Natural killer cell treated with Interleukin-12 subunit alpha and Interleukin-12 subunit beta and Interleukin-15 and Interleukin-18, amount 100 ng/mL, for 72 hours (primary cell): ENCODE data around the gene HIP1. TPM values are rescaled to one million over a fixed set of nuclear protein-coding genes. Genes with fewer than 3 reads are reported as not detected.
"Not testable (repeated sequence)": the region's sequence is repeated elsewhere in the genome, so short reads cannot be mapped to it uniquely, and the experiment has no call there.

Source experiments
- ATAC-seq, 2 donors: fragments of 150-1000 bp; cut with Tn5 transposase in 1 of 2; sonication (Bioruptor Pico), chemical (Tn5 transposase) in 1 of 2; 2 replicates each; pipeline ENCODE4 v1.10.0; 2021
- DNase-seq: peaks from one replicate; pipeline ENCODE4 v3.0.0; 2022; ENCODE audit warnings: low spot score
- H3K27ac Mint-ChIP-seq, 2 donors: 1 replicate in 1 of 2; 2 replicates in 1 of 2; pipeline ENCODE4 v1.8.0; 2022; ENCODE audit warnings: mixed read lengths in 2 of 2, mild to moderate bottlenecking in 1 of 2, moderate library complexity in 1 of 2
- H3K27me3 Mint-ChIP-seq, 2 donors: 1 replicate in 1 of 2; 2 replicates in 1 of 2; pipeline ENCODE4 v1.8.0; 2022; ENCODE audit warnings: mixed read lengths in 2 of 2
- H3K36me3 Mint-ChIP-seq: one replicate; pipeline ENCODE4 v1.8.0; 2022; ENCODE audit warnings: mixed read lengths
- H3K4me1 Mint-ChIP-seq, 2 donors: 1 replicate in 1 of 2; 2 replicates in 1 of 2; pipeline ENCODE4 v1.8.0; 2022; ENCODE audit warnings: low read depth in 2 of 2, mixed read lengths in 2 of 2, mild to moderate bottlenecking in 1 of 2
- H3K4me3 Mint-ChIP-seq: one replicate; pipeline ENCODE4 v1.8.0; 2022; ENCODE audit warnings: mixed read lengths
- H3K9me3 Mint-ChIP-seq: 2 replicates; pipeline ENCODE4 v1.8.0; 2022; ENCODE audit warnings: mixed read lengths
- total RNA-seq, 2 donors: library from RNA; stranded (reverse); gene quantifications; one replicate each; pipeline ENCODE4 v1.2.3, GENCODE V29; 2022

HIP1 gene
- total RNA-seq, 2 donors from 2014 or later = 13.5 to 22.0 TPM

DNA sequence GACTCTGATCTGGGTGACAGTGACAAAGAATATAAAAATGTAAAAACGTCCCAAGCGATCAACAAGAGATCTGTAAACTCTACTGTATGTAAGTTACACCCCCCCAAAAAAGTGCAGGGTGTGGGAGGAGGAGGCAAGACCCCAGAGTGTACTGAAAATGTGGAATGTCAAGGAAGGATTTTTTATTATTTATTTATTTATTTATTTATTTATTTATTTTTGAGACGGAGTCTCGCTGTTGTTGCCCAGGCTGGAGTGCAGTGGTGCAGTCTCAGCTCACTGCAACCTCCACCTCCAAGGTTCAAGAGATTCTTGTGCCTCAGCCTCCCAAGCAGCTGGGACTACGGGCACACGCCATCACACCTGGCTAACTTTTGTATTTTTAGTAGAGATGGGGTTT lies 181.9 kb downstream of the HIP1 start:
- H3K27me3 Mint-ChIP-seq, H3K36me3 Mint-ChIP-seq, H3K9me3 Mint-ChIP-seq, DNase-seq, ATAC-seq, H3K4me3 Mint-ChIP-seq, H3K27ac Mint-ChIP-seq, H3K4me1 Mint-ChIP-seq: not testable (repeated sequence)

GRCh38 chr7:75555736-75556135 lies 183.0 kb downstream of the HIP1 start:
- no peak overlapping the region for H3K27ac Mint-ChIP-seq
- DNase-seq (no peak), ATAC-seq (no peak)
- H3K36me3 Mint-ChIP-seq = peaks cover 6% of the 10 kb centered on the region
- H3K4me3 Mint-ChIP-seq = no peak overlapping the region
- H3K27me3 Mint-ChIP-seq = no peaks in the 10 kb centered on the region
- no peaks in the 10 kb centered on the region for H3K4me1 Mint-ChIP-seq
- no peaks in the 10 kb centered on the region for H3K9me3 Mint-ChIP-seq

DNA sequence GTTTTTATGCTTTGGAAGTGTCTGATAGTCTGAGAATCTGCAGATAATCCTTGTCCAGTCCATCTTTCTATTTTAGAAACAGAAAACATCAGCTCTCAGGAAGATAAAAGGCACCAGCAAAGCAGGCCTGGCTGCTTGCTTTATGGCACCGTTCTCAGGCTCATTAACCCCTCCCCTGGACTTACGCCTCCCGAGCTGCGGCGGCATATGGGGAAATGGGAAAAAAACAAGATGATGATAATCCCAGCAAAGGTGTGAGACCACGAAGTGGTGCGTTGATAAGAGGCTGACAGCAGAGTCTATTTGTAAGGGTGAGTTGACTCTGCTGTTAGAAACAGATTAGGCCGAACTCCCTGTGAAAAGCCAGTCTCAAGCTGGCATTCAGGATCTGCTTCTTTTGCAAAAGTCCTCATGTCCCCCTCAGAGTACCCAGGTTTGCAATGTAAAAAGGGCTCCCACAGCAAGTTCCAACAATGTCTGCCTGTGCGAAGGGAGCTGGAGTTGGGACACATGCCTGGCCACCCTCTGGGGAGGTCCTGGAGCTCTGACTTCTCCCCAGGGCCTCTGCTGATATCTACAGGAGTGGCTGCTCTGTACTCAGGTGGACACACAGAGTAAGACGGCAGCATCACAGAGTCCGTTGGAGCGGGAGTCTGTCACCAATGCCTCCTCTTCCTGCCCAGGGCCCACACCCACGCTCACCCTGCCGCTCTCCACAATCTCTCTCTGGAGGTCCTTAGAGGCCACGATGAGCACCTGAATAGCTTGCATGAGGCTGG lies 192.3 kb downstream of the HIP1 start:
- no peak overlapping the region for H3K4me3 Mint-ChIP-seq

GRCh38 chr7:75537731-75538130 lies 201.0 kb downstream of the HIP1 start:
- no peaks in the 10 kb centered on the region for H3K27me3 Mint-ChIP-seq
- DNase-seq = no peak
- ATAC-seq = no peak
- no peak overlapping the region for H3K4me3 Mint-ChIP-seq
- H3K9me3 Mint-ChIP-seq = no peaks in the 10 kb centered on the region
- peaks cover 0 to 4% of the 10 kb centered on the region in 2 donors for H3K4me1 Mint-ChIP-seq
- no peak overlapping the region for H3K27ac Mint-ChIP-seq
- peaks cover 4% of the 10 kb centered on the region for H3K36me3 Mint-ChIP-seq

More for the DNA sequence above, 192.3 kb downstream of the HIP1 start:
- H3K4me1 Mint-ChIP-seq = no peaks in the 10 kb centered on the region
- H3K36me3 Mint-ChIP-seq = no peaks in the 10 kb centered on the region
- no peak overlapping the region for H3K27ac Mint-ChIP-seq
- no peak for ATAC-seq
- no peaks in the 10 kb centered on the region for H3K27me3 Mint-ChIP-seq
- no peak for DNase-seq
- no peaks in the 10 kb centered on the region for H3K9me3 Mint-ChIP-seq

DNA sequence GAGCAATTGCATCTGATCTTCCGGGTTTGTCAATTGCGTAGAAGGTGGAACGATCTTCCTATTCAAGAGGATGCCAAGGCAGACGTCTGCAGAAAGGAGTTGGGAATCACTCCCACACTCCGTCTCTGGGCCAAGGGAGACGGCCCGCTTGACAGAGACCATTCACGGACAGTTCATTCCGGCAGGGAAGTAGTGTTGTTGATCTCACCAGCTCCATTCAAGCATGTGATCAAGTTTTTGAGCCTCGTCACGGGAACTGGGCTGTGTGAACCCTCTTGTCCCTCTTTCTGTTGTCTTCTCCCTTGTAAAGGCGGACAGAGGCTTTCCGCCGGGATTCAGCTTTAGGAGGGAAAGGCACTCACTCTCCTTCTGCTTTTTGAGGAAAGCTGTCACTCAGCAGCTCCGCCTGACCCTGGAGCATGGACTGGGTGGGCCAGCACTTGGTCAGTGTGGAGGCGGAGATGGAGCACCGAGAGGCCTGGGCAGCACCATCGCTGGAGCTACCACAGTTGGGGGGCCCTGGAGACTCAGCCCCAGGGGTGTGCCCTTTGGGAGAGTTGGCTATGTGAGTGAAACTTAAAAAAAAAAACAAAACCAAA lies 201.7 kb downstream of the HIP1 start:
- no peak for ATAC-seq
- no peaks in the 10 kb centered on the region for H3K27me3 Mint-ChIP-seq
- peaks cover 0 to 4% of the 10 kb centered on the region in 2 donors for H3K4me1 Mint-ChIP-seq
- H3K27ac Mint-ChIP-seq = no peak overlapping the region
- no peak overlapping the region for H3K4me3 Mint-ChIP-seq
- peaks cover 4% of the 10 kb centered on the region for H3K36me3 Mint-ChIP-seq
- no peak for DNase-seq
- H3K9me3 Mint-ChIP-seq = no peaks in the 10 kb centered on the region

- Mint-ChIP-seq H3K36me3 (peaks cover 4% of the 10 kb centered on the region), H3K4me3 (no peak overlapping the region), H3K4me1 (peaks cover 0 to 4% of the 10 kb centered on the region in 2 donors), H3K27ac (no peak overlapping the region), H3K27me3 (no peaks in the 10 kb centered on the region), H3K9me3 (no peaks in the 10 kb centered on the region)
- no peak for DNase-seq
- no peak for ATAC-seq
Measured at GRCh38 chr7:75536491-75536890, 202.2 kb downstream of the HIP1 start.

DNA sequence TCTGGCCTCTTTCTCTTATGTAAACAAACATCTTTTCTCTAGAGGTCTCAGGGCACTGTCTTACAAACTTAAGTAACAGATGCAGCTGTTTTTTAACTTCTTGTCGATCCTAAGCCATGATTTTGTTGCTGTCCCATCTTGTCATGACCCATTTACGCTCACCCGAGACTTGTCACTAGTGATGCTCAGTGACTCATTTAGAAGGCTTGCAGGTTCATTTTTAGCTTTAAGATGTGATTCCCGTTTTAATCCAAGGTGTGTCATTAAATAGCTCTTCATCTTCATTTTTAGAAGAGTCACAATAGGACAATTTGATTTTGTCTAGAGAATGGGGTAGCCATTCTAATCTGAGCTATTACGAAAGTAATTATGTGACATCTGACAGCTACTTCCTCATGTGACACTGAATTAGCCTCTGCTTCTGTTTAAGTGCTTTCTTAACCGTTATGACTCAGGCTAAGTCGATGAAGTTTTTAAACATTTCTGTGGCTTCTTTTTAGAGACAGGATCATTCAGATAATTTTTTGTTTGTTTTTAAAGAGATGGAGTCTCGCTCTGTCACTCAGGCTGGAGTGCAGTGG lies 203.9 kb downstream of the HIP1 start:
- H3K4me1 Mint-ChIP-seq = peaks cover 0 to 4% of the 10 kb centered on the region in 2 donors
- H3K27ac Mint-ChIP-seq = peak overlapping the region; percentile 0 to 39
- no peak overlapping the region for H3K4me3 Mint-ChIP-seq
- peaks cover 4% of the 10 kb centered on the region for H3K36me3 Mint-ChIP-seq
- DNase-seq = no peak
- no peaks in the 10 kb centered on the region for H3K27me3 Mint-ChIP-seq
- ATAC-seq = peak; percentile 52 to 79
- no peaks in the 10 kb centered on the region for H3K9me3 Mint-ChIP-seq

DNA sequence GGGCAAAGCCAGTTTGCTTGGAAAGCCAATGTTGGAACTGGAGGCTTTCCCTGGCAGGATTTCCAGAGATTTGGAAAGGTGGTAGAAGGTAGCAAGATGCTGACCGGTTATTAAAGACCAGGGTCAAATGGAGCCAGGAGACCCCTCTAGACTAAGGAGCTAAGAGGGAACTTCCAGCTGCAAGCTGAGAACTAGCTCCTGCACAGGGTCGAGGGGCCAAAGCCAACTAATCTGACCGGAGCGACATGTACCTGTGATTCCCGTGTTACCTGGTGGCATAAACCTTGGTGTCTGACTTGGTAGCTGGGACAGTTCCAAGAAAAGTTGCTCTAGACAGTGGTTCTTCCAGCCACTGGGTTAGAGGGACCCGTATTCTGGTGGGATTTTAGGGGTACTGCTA lies 204.8 kb downstream of the HIP1 start:
- DNase-seq (no peak), ATAC-seq (no peak)
- Mint-ChIP-seq H3K27ac (no peak overlapping the region), H3K4me1 (peaks cover 0 to 4% of the 10 kb centered on the region in 2 donors), H3K9me3 (no peaks in the 10 kb centered on the region), H3K36me3 (no peaks in the 10 kb centered on the region), H3K4me3 (no peak overlapping the region), H3K27me3 (no peaks in the 10 kb centered on the region)

DNA sequence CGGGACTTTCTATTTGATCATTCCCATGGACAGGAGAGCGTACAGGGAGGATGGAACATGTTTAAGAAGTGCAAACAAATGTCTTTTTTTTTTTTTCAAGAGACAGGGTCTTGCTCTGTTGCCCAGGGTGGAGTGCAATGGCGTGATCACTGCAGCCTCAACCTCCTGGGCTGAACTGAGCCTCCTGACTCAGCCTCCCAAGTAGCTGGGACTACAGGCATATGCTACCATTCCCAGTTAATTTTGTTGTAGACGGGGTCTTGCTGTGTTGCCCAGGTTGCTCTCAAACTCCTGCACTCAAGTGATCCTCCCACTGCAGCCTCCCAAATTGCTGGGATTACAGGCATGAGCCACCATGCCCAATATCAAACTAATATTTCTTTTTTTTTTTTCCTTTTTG lies 206.1 kb downstream of the HIP1 start:
- no peak for ATAC-seq
- no peaks in the 10 kb centered on the region for H3K27me3 Mint-ChIP-seq
- H3K4me1 Mint-ChIP-seq = peaks cover 0 to 4% of the 10 kb centered on the region in 2 donors
- H3K4me3 Mint-ChIP-seq = no peak overlapping the region
- H3K27ac Mint-ChIP-seq = no peak overlapping the region
- DNase-seq = no peak
- H3K9me3 Mint-ChIP-seq = no peaks in the 10 kb centered on the region
- H3K36me3 Mint-ChIP-seq = no peaks in the 10 kb centered on the region

GRCh38 chr7:75531359-75531821 lies 207.4 kb downstream of the HIP1 start:
- no peaks in the 10 kb centered on the region for H3K36me3 Mint-ChIP-seq
- no peak overlapping the region for H3K27ac Mint-ChIP-seq
- no peaks in the 10 kb centered on the region for H3K27me3 Mint-ChIP-seq
- H3K4me1 Mint-ChIP-seq = peaks cover 7 to 13% of the 10 kb centered on the region in 2 donors
- ATAC-seq = no peak
- H3K9me3 Mint-ChIP-seq = no peaks in the 10 kb centered on the region
- no peak overlapping the region for H3K4me3 Mint-ChIP-seq
- no peak for DNase-seq

- peak; percentile 12 to 28 for ATAC-seq
- Mint-ChIP-seq H3K36me3 (peaks cover 22% of the 10 kb centered on the region), H3K27ac (peak overlapping the region; percentile 75 to 87), H3K4me3 (peak overlapping the region; percentile 92), H3K4me1 (peaks cover 17 to 27% of the 10 kb centered on the region in 2 donors)
- DNase-seq, H3K27me3 Mint-ChIP-seq, H3K9me3 Mint-ChIP-seq: not testable (repeated sequence)
Measured at GRCh38 chr7:75527224-75527722, 211.5 kb downstream of the HIP1 start.

DNA sequence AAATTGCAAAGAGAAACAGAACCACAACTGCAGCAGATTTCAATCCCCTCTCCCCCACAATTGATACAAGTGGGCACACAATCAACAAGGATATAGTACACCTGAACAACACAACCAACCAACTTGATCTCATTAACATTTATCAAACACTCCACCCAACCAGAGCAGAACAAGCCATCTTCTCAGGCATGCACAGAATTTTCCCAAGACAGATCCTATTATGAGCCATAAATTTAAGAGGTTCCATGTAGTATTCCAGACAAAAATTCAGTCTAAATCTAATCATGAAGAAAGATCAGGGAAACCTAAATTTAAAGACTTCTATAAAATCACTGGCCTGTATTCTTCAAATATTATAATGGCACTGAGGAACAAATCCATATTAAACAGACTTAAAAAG lies 217.0 kb downstream of the HIP1 start:
- H3K27ac Mint-ChIP-seq, H3K9me3 Mint-ChIP-seq, ATAC-seq, H3K27me3 Mint-ChIP-seq, H3K4me3 Mint-ChIP-seq, DNase-seq: not testable (repeated sequence)
- Mint-ChIP-seq H3K4me1 (peaks cover 19 to 39% of the 10 kb centered on the region in 2 donors), H3K36me3 (peaks cover 50% of the 10 kb centered on the region)

DNA sequence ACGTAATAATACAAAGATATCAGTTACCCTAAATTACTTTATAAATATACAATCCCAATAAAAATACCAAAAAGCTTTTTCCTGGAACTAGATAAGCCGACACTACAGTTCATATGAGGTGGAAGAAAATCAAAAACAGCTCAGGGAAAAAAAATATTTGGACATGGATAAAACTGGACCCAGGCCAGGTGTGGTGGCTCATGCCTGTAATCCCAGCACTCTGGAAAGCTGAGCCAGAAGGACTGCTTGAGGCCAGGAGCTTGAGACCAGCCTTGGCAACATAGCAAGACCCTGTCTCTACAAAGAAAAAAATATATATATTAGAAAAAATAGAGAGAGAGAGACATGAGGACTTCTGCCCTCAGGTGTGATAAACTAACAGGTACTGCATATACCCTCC lies 219.9 kb downstream of the HIP1 start:
- not testable (repeated sequence) for H3K9me3 Mint-ChIP-seq, H3K4me3 Mint-ChIP-seq, H3K27ac Mint-ChIP-seq, DNase-seq, ATAC-seq, H3K27me3 Mint-ChIP-seq
- Mint-ChIP-seq H3K4me1 (peaks cover 14 to 25% of the 10 kb centered on the region in 2 donors), H3K36me3 (peaks cover 41% of the 10 kb centered on the region)

DNA sequence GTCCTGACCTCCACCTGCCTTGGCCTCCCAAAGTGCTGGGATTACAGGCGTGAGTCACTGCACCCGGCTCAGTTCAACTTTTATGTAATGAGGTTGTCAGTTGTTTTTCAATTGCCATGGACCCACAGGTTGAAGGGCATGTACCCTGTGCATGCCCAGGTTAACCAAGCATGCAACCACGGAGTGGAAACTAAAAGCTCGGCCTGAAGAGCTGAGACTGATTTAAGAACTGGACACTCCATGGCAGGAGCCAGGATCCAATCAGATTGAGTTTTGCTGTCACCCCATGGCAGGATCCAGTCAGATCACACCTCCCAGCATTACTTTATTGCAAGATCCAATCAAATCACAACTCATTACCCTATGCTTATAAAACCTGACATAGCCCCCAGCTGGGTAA lies 229.7 kb downstream of the HIP1 start:
- H3K27ac Mint-ChIP-seq, H3K36me3 Mint-ChIP-seq, H3K4me3 Mint-ChIP-seq, H3K9me3 Mint-ChIP-seq, H3K27me3 Mint-ChIP-seq, DNase-seq, ATAC-seq, H3K4me1 Mint-ChIP-seq: not testable (repeated sequence)
